Measurements from ENCODE around the gene LIPG. TPM values are rescaled to one million over a fixed set of nuclear protein-coding genes. Genes with fewer than 3 reads are reported as not detected.

LIPG gene
- total RNA-seq, 2 experiments from 2014 or later = not detected

- CTCF ChIA-PET (ENCODE audit: unreplicated experiment) = no interaction called here
- BruUV-seq (replicated peaks) = no TSS peak
- TF ChIP-seq EZH2phosphoT487 (IDR thresholded peaks at IDR 0.05; ENCODE audit: borderline replicate concordance, low read depth, low read length) (no peak), CTCF (conservative IDR thresholded peaks at IDR 0.05; ENCODE audit: low read length) (no peak)
These were observed 66.3 kb downstream of the LIPG start for GRCh38 chr18:49628119-49628518.

DNA sequence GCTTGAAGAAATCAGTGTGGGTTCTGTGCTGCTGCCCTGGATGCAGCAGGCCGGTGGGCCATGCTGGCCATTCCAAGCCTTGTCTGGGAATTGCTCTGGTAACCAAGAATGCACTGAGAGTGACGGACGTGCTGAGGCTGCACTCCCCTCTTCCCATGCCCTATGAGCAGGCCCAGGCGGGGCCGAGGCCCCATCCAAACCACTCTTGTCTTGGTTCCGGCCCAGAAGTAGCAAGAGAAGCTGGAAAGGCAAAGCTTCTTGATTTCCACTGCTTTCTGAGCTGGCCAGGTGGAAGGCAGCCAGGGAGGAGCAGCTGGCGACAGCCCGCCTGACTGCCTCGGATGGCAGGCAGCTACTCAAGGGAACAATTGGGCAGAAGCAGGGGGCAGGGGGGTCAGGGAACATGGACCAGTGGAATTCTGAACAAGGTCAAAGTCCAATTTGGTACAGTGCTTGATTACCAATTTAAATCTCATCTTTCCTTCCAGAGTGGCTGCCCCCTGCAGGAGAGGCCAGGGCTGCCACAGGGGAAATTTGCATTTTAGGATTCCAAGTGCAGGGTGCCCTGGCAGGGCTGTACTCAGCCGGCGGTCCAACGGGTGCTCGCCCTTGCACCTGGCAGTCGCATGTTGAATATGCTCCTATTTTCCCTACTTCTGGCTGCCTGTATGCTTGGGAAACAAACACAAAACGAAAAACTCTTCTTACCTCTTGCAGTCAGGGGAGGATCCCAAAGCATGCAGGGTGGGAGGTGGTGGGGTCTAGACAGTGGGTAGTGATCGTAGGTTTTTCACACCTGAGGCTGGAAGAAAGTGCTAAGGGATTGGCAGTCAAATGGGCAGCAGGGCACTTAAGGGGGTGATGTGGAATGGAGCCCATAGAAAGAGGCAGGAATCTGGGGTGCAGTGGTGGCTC, 67.3 kb downstream of the LIPG start:
- BruUV-seq (replicated peaks) = no TSS peak
- Histone ChIP-seq H3K9me2 (ENCODE audit: insufficient read depth, low read length) (no peaks in the 10 kb centered on the region), H4K20me1 (ENCODE audit: insufficient read depth, low read length) (no peaks in the 10 kb centered on the region), H3K36me3 (ENCODE audit: insufficient read depth, low read length) (no peaks in the 10 kb centered on the region), H3K79me2 (ENCODE audit: insufficient read depth, low read depth, low read length) (no peaks in the 10 kb centered on the region), H3K4me2 (ENCODE audit: low read length) (no peak overlapping the region), H3K4me1 (ENCODE audit: insufficient read depth, low read length, poor library complexity, severe bottlenecking) (no peaks in the 10 kb centered on the region), H2AFZ (ENCODE audit: low read length) (no peak overlapping the region), H3K9me3 (ENCODE audit: low read length) (no peaks in the 10 kb centered on the region), H3K27ac (ENCODE audit: low read depth, low read length, poor library complexity, severe bottlenecking) (no peak overlapping the region), H3K4me3 (ENCODE audit: low read depth, low read length, poor library complexity, severe bottlenecking) (no peak overlapping the region)
- ChIA-PET POLR2A (no interaction called here), CTCF (ENCODE audit: unreplicated experiment) (no interaction called here)
- no peak for TF ChIP-seq EZH2phosphoT487 (IDR thresholded peaks at IDR 0.05; ENCODE audit: borderline replicate concordance, low read depth, low read length)
- DNase-seq (ENCODE audit: low spot score) = no peak
- intact Hi-C loops (cut with micrococcal nuclease; ENCODE audit: unreplicated experiment) = no loop called here

More at GRCh38 chr18:49628119-49628518, 66.3 kb downstream of the LIPG start:
- no peaks in the 10 kb centered on the region for H3K9me2 ChIP-seq (ENCODE audit: insufficient read depth, low read length)
- no peaks in the 10 kb centered on the region for H3K9me3 ChIP-seq (ENCODE audit: low read length)
- no peak overlapping the region for H2AFZ ChIP-seq (ENCODE audit: low read length)
- no peak overlapping the region for H3K4me2 ChIP-seq (ENCODE audit: low read length)
- H3K36me3 ChIP-seq (ENCODE audit: insufficient read depth, low read length) = no peaks in the 10 kb centered on the region
- H3K4me1 ChIP-seq (ENCODE audit: insufficient read depth, low read length, poor library complexity, severe bottlenecking) = no peaks in the 10 kb centered on the region
- intact Hi-C loops (cut with micrococcal nuclease; ENCODE audit: unreplicated experiment) = no loop called here
- no peak overlapping the region for H3K27ac ChIP-seq (ENCODE audit: low read depth, low read length, poor library complexity, severe bottlenecking)
- POLR2A ChIA-PET = no interaction called here
- no peaks in the 10 kb centered on the region for H3K79me2 ChIP-seq (ENCODE audit: insufficient read depth, low read depth, low read length)
- no peak for DNase-seq (ENCODE audit: low spot score)
- no peaks in the 10 kb centered on the region for H4K20me1 ChIP-seq (ENCODE audit: insufficient read depth, low read length)
- no peak overlapping the region for H3K4me3 ChIP-seq (ENCODE audit: low read depth, low read length, poor library complexity, severe bottlenecking)

- H4K20me1 ChIP-seq (ENCODE audit: insufficient read depth, low read length) = no peaks in the 10 kb centered on the region
- H3K9me3 ChIP-seq (ENCODE audit: low read length) = no peaks in the 10 kb centered on the region
- no peaks in the 10 kb centered on the region for H3K9me2 ChIP-seq (ENCODE audit: insufficient read depth, low read length)
- BruUV-seq (replicated peaks) = no TSS peak
- H3K79me2 ChIP-seq (ENCODE audit: insufficient read depth, low read depth, low read length) = no peaks in the 10 kb centered on the region
- H3K27ac ChIP-seq (ENCODE audit: low read depth, low read length, poor library complexity, severe bottlenecking) = no peak overlapping the region
- POLR2A ChIA-PET = no interaction called here
- H3K4me3 ChIP-seq (ENCODE audit: low read depth, low read length, poor library complexity, severe bottlenecking) = no peak overlapping the region
- H2AFZ ChIP-seq (ENCODE audit: low read length) = no peak overlapping the region
- no peak for DNase-seq (ENCODE audit: low spot score)
- no peak overlapping the region for H3K4me2 ChIP-seq (ENCODE audit: low read length)
- CTCF ChIA-PET (ENCODE audit: unreplicated experiment) = no interaction called here
- no peaks in the 10 kb centered on the region for H3K36me3 ChIP-seq (ENCODE audit: insufficient read depth, low read length)
- no peaks in the 10 kb centered on the region for H3K4me1 ChIP-seq (ENCODE audit: insufficient read depth, low read length, poor library complexity, severe bottlenecking)
- intact Hi-C loops (cut with micrococcal nuclease; ENCODE audit: unreplicated experiment) = no loop called here
- TF ChIP-seq EZH2phosphoT487 (IDR thresholded peaks at IDR 0.05; ENCODE audit: borderline replicate concordance, low read depth, low read length) = no peak
- TF ChIP-seq CTCF (conservative IDR thresholded peaks at IDR 0.05; ENCODE audit: low read length) = no peak
These were observed 68.4 kb downstream of the LIPG start for GRCh38 chr18:49630246-49630699.
